HepG2 (cell line): ENCODE measurements around the gene PSMD1. TPM values are rescaled to one million over a fixed set of nuclear protein-coding genes. Genes with fewer than 3 reads are reported as not detected.

Experiments
- ARNT2 ChIP-seq: sonication (generic); formaldehyde crosslinking; IDR thresholded peaks from 2 replicates; pipeline ENCODE4 v1.8.0; 2022; ENCODE audit warnings: mild to moderate bottlenecking, low read depth, missing genetic modification reagents, moderate library complexity
- GABPB1 ChIP-seq: IDR thresholded peaks from 2 replicates; pipeline ENCODE4 v1.6.1; 2016; ENCODE audit warnings: mild to moderate bottlenecking, missing genetic modification reagents, moderate library complexity, missing compliant biosample characterization
- MAZ ChIP-seq, 2 experiments: sonication (generic) in 1 of 2; formaldehyde crosslinking in 1 of 2; IDR thresholded peaks; 2 replicates each; pipeline versions ENCODE4 v1.5.0 to v1.6.1; 2012 to 2020; ENCODE audit warnings: low read depth in 2 of 2, mild to moderate bottlenecking in 2 of 2, borderline replicate concordance in 1 of 2, improper control_type of control experiment in 1 of 2, low read length in 1 of 2, missing genetic modification reagents in 1 of 2, moderate library complexity in 1 of 2
- SNAI1 ChIP-seq: sonication (generic); formaldehyde crosslinking; IDR thresholded peaks from 2 replicates; pipeline ENCODE4 v1.5.0; 2020; ENCODE audit warnings: mild to moderate bottlenecking, missing genetic modification reagents, borderline replicate concordance
- ZGPAT ChIP-seq: IDR thresholded peaks from 2 replicates; pipeline ENCODE4 v1.6.1; 2016; ENCODE audit warnings: mild to moderate bottlenecking
- ZNF317 ChIP-seq: sonication (generic); formaldehyde crosslinking; IDR thresholded peaks from 2 replicates; pipeline ENCODE4 v1.5.0; 2020; ENCODE audit warnings: mild to moderate bottlenecking, missing genetic modification reagents
- ZNF543 ChIP-seq: sonication (generic); formaldehyde crosslinking; IDR thresholded peaks from 2 replicates; pipeline ENCODE4 v1.4.0; 2020; ENCODE audit warnings: mild to moderate bottlenecking, missing genetic modification reagents
- ZNF547 ChIP-seq: sonication (generic); formaldehyde crosslinking; IDR thresholded peaks from 2 replicates; pipeline ENCODE4 v1.5.1; 2020; ENCODE audit warnings: mild to moderate bottlenecking, missing genetic modification reagents
- ZNF589 ChIP-seq: sonication (generic); formaldehyde crosslinking; conservative IDR thresholded peaks from 2 replicates; pipeline ENCODE4 v1.8.0; 2022; ENCODE audit warnings: mild to moderate bottlenecking, moderate library complexity, missing genetic modification reagents
- ZNF616 ChIP-seq: sonication (generic); formaldehyde crosslinking; IDR thresholded peaks from 2 replicates; pipeline ENCODE4 v1.5.0; 2020; ENCODE audit warnings: low read depth, mild to moderate bottlenecking, missing genetic modification reagents
- ZNF775 ChIP-seq: sonication (generic); formaldehyde crosslinking; IDR thresholded peaks from 2 replicates; pipeline ENCODE4 v1.4.0; 2020; ENCODE audit warnings: missing genetic modification reagents, mild to moderate bottlenecking, moderate library complexity, borderline replicate concordance
- ZNF883 ChIP-seq: sonication (generic); formaldehyde crosslinking; IDR thresholded peaks from 2 replicates; pipeline ENCODE4 v1.5.1; 2020; ENCODE audit warnings: mild to moderate bottlenecking, missing genetic modification reagents; ENCODE audit errors: not compliant biosample characterization
- polyA plus RNA-seq, 8 experiments: library from polyadenylated mRNA; depleted of rRNA in 3 of 8; stranded (reverse) in 7 of 8; unstranded in 1 of 8; fragments of >200 nt; fragmentation: Illumina TruSeq in 4 of 8; extraction: Trizol in 4 of 8; gene quantifications; 2 replicates each; pipeline versions ENCODE4 v1.2.1 to v1.2.3, GENCODE V29; 2011 to 2016; ENCODE audit warnings: low read depth in 4 of 8, missing spikeins in 1 of 8, mixed read lengths in 1 of 8; ENCODE audit not compliant: insufficient read depth in 1 of 8
- total RNA-seq, 5 experiments: library from RNA; depleted of rRNA; stranded (reverse); fragments of >200 nt; fragmentation: Illumina TruSeq; extraction: Trizol; gene quantifications; 2 replicates each; pipeline ENCODE4 v1.2.3, GENCODE V29; 2016; ENCODE audit warnings: low read depth in 1 of 5
- TF ChIP-seq, protein P1 (sequence below): sonication (generic); formaldehyde crosslinking; IDR thresholded peaks from 2 replicates; pipeline ENCODE4 v1.4.0; 2020; ENCODE audit warnings: missing genetic modification reagents
- TF ChIP-seq, protein P2 (sequence below): sonication (generic); formaldehyde crosslinking; IDR thresholded peaks from 2 replicates; pipeline ENCODE4 v1.4.0; 2020; ENCODE audit warnings: missing genetic modification reagents, mild to moderate bottlenecking, borderline replicate concordance
- TF ChIP-seq, protein P3 (sequence below): sonication (generic); formaldehyde crosslinking; IDR thresholded peaks from 2 replicates; pipeline ENCODE4 v1.5.1; 2020; ENCODE audit warnings: missing genetic modification reagents, mild to moderate bottlenecking, borderline replicate concordance
- TF ChIP-seq, protein P4 (sequence below): sonication (generic); formaldehyde crosslinking; IDR thresholded peaks from 2 replicates; pipeline ENCODE4 v1.8.0; 2022; ENCODE audit warnings: mild to moderate bottlenecking, missing genetic modification reagents, borderline replicate concordance

PSMD1 gene
- total and polyA plus RNA-seq, 2 of the 13 experiments (the other 11 are each of a cell fraction or from before 2014, with no cell fraction given): 136 to 191 TPM

GRCh38 chr2:231052494-231053451 is 3.9 kb upstream of the PSMD1 start (continued):
- TF ChIP-seq ZGPAT (CRISPR knock-in tag) (peak; percentile 82), ZNF775 (CRISPR knock-in tag) (peak; percentile 65; the same call in 1 of the 2 replicates), ZNF883 (CRISPR knock-in tag) (peak; percentile 90), GABPB1 (CRISPR knock-in tag) (peak; percentile 88), SNAI1 (CRISPR knock-in tag) (peak; percentile 92; the same call in 1 of the 2 replicates), ZNF589 (CRISPR knock-in tag) (peak; percentile 95), MAZ (IDR thresholded peaks at IDR 0.05; ENCODE audit: borderline replicate concordance, low read depth, low read length) (peak; percentile 42; the same call in 1 of the 2 replicates), MAZ (CRISPR knock-in tag; IDR thresholded peaks at IDR 0.05; ENCODE audit: low read depth) (peak; percentile 62; the same call in 1 of the 2 replicates), ZNF317 (CRISPR knock-in tag) (peak; percentile 64; the same call in 1 of the 2 replicates), ZNF547 (CRISPR knock-in tag) (peak; percentile 34; the same call in 1 of the 2 replicates), ZNF616 (peak; percentile 90), ARNT2 (CRISPR knock-in tag) (peak; percentile 67; the same call in 1 of the 2 replicates), ZNF543 (peak; percentile 67; the same call in 1 of the 2 replicates)
- TF ChIP-seq, protein P1, sequence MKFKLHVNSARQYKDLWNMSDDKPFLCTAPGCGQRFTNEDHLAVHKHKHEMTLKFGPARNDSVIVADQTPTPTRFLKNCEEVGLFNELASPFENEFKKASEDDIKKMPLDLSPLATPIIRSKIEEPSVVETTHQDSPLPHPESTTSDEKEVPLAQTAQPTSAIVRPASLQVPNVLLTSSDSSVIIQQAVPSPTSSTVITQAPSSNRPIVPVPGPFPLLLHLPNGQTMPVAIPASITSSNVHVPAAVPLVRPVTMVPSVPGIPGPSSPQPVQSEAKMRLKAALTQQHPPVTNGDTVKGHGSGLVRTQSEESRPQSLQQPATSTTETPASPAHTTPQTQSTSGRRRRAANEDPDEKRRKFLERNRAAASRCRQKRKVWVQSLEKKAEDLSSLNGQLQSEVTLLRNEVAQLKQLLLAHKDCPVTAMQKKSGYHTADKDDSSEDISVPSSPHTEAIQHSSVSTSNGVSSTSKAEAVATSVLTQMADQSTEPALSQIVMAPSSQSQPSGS (CRISPR knock-in tag): peak; percentile 56
- TF ChIP-seq, protein P2, sequence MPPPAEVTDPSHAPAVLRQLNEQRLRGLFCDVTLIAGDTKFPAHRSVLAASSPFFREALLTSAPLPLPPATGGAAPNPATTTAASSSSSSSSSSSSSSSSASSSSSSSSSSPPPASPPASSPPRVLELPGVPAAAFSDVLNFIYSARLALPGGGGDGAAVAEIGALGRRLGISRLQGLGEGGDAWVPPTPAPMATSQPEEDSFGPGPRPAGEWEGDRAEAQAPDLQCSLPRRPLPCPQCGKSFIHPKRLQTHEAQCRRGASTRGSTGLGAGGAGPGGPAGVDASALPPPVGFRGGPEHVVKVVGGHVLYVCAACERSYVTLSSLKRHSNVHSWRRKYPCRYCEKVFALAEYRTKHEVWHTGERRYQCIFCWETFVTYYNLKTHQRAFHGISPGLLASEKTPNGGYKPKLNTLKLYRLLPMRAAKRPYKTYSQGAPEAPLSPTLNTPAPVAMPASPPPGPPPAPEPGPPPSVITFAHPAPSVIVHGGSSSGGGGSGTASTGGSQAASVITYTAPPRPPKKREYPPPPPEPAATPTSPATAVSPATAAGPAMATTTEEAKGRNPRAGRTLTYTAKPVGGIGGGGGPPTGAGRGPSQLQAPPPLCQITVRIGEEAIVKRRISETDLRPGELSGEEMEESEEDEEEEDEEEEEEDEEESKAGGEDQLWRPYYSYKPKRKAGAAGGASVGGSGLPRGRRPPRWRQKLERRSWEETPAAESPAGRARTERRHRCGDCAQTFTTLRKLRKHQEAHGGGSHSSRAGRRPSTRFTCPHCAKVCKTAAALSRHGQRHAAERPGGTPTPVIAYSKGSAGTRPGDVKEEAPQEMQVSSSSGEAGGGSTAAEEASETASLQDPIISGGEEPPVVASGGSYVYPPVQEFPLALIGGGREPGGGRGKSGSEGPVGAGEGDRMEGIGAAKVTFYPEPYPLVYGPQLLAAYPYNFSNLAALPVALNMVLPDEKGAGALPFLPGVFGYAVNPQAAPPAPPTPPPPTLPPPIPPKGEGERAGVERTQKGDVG (CRISPR knock-in tag): peak; percentile 98
- TF ChIP-seq, protein P3, sequence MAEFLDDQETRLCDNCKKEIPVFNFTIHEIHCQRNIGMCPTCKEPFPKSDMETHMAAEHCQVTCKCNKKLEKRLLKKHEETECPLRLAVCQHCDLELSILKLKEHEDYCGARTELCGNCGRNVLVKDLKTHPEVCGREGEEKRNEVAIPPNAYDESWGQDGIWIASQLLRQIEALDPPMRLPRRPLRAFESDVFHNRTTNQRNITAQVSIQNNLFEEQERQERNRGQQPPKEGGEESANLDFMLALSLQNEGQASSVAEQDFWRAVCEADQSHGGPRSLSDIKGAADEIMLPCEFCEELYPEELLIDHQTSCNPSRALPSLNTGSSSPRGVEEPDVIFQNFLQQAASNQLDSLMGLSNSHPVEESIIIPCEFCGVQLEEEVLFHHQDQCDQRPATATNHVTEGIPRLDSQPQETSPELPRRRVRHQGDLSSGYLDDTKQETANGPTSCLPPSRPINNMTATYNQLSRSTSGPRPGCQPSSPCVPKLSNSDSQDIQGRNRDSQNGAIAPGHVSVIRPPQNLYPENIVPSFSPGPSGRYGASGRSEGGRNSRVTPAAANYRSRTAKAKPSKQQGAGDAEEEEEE (CRISPR knock-in tag): peak; percentile 85; the same call in 1 of the 2 replicates
- TF ChIP-seq, protein P4, sequence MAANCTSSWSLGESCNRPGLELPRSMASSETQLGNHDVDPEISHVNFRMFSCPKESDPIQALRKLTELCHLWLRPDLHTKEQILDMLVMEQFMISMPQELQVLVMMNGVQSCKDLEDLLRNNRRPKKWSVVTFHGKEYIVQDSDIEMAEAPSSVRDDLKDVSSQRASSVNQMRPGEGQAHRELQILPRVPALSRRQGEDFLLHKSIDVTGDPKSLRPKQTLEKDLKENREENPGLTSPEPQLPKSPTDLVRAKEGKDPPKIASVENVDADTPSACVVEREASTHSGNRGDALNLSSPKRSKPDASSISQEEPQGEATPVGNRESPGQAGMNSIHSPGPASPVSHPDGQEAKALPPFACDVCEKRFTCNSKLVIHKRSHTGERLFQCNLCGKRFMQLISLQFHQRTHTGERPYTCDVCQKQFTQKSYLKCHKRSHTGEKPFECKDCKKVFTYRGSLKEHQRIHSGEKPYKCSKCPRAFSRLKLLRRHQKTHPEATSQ (CRISPR knock-in tag): no peak
